Left ventricle myocardium inferior (tissue), 1 donor: Measurements from ENCODE around the gene GLRX3. TPM values are rescaled to one million over a fixed set of nuclear protein-coding genes. Genes with fewer than 3 reads are reported as not detected.
"Not testable (repeated sequence)": the region's sequence is repeated elsewhere in the genome, so short reads cannot be mapped to it uniquely, and the experiment has no call there.

ENCODE experiments used
- DNase-seq: peaks from one replicate; pipeline ENCODE4 v3.0.0-alpha.2; 2020
- H3K27ac ChIP-seq: fragments of 200-600 bp; replicated peaks from 2 replicates; pipeline ENCODE4 v1.8.0; 2021
- H3K27me3 ChIP-seq: fragments of 200-600 bp; 2 replicates; pipeline ENCODE4 v1.8.0; 2021; ENCODE audit warnings: low read depth
- H3K36me3 ChIP-seq: fragments of 200-600 bp; 2 replicates; pipeline ENCODE4 v1.8.0; 2021
- H3K4me1 ChIP-seq: fragments of 200-600 bp; 2 replicates; pipeline ENCODE4 v1.8.0; 2021
- H3K4me3 ChIP-seq: fragments of 200-600 bp; 2 replicates; pipeline ENCODE4 v1.8.0; 2021; ENCODE audit warnings: mild to moderate bottlenecking, moderate library complexity
- H3K9me3 ChIP-seq: fragments of 200-600 bp; replicated peaks from 2 replicates; pipeline ENCODE4 v1.8.0; 2021
- intact Hi-C: fragments of 100-400 bp; cut with micrococcal nuclease; formaldehyde crosslinking; loops from one replicate; pipeline ENCODE4 v1.11.0; 2022
- total RNA-seq: library from RNA; stranded (reverse); fragmentation: NEBNext Ultra II Directional; extraction: Animal tissue kit (Norgen Biotek cat#: 25700); gene quantifications from one replicate; pipeline ENCODE4 v1.2.1, GENCODE V29; 2021
- TF ChIP-seq, protein P1 (sequence below): fragments of 200-600 bp; IDR thresholded peaks from 2 replicates; pipeline ENCODE4 v1.8.0; 2021; ENCODE audit warnings: antibody characterized with exemption, mild to moderate bottlenecking, borderline replicate concordance
- donor health status: DM: no; HTN: yes; CAD: no; lungs with severe emphysema.

Gene GLRX3
- total RNA-seq, 1 donor from 2014 or later: 69.2 TPM

DNA sequence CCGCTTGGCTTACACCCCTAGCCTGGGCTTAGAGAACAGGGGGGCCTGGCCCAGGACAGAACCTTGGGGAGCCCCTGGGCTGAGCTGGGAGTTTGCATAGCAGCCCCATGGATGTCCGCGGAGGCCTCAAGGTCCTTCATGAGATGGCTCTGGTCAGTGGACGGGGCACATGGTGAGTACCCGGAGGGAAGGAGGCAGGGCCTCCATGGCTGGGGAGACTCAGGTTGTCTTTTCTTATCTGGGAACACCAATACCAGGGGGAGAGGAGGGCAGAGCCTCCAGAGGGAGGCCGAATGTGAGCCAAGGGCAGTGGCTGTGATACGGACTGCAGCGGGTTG, 64.8 kb downstream of the GLRX3 start:
- Histone ChIP-seq H3K36me3 (no peaks in the 10 kb centered on the region), H3K9me3 (no peaks in the 10 kb centered on the region), H3K4me3 (no peak overlapping the region), H3K27ac (no peak overlapping the region), H3K27me3 (no peaks in the 10 kb centered on the region), H3K4me1 (no peaks in the 10 kb centered on the region)
- TF ChIP-seq, protein P1, sequence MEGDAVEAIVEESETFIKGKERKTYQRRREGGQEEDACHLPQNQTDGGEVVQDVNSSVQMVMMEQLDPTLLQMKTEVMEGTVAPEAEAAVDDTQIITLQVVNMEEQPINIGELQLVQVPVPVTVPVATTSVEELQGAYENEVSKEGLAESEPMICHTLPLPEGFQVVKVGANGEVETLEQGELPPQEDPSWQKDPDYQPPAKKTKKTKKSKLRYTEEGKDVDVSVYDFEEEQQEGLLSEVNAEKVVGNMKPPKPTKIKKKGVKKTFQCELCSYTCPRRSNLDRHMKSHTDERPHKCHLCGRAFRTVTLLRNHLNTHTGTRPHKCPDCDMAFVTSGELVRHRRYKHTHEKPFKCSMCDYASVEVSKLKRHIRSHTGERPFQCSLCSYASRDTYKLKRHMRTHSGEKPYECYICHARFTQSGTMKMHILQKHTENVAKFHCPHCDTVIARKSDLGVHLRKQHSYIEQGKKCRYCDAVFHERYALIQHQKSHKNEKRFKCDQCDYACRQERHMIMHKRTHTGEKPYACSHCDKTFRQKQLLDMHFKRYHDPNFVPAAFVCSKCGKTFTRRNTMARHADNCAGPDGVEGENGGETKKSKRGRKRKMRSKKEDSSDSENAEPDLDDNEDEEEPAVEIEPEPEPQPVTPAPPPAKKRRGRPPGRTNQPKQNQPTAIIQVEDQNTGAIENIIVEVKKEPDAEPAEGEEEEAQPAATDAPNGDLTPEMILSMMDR: no peak
- intact Hi-C loops: no loop called here
- no peak for DNase-seq

DNA sequence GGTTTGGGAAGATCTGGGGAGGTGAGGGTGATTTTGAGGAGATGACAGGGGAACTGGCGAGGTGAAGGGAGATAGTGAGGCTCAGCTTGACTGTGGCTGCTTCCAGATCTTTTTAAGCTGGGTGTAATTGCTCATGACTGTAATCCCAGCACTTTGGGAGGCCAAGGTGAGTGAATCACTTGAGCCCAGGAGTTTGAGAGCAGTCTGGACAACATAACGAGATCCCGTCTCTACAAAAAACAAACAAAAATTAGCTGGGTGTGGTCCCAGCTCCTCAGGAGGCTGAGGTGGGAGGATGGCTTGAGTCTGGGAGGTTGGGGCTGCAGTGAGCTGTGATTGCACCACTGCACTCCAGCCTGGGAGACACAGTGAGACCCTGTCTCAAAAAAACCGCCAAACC, 66.0 kb downstream of the GLRX3 start:
- intact Hi-C loops: not testable (repeated sequence)

DNA sequence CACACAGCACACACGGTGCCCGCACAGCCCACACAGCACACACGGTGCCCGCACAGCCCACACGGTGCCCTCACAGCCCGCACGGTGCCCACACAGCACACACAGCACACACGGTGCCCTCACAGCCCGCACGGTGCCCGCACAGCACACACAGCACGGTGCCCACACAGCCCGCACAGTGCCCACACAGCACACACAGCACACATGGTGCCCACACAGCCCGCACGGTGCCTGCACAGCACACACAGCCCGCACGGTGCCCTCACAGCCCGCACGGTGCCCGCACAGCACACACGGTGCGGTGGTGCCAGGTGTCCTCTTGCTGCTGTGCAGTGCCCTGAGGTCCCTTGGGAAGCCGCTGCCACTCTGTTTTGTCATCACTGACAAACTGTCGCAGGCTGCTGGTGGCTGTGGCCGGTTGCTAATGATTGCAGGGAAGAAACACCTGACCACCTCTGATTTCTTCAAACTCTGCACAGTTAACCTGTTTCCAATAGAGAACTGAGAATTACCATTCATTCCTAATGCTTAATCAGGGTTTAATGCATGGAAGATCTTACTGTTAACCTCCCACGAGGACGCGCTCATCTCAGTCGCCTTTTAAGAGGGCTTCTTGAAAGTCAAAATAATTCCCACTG, 66.9 kb downstream of the GLRX3 start:
- no peaks in the 10 kb centered on the region for H3K36me3 ChIP-seq
- DNase-seq: no peak

More for the DNA sequence above, 66.0 kb downstream of the GLRX3 start:
- not testable (repeated sequence) for H3K36me3 ChIP-seq, H3K4me3 ChIP-seq, H3K4me1 ChIP-seq, DNase-seq, H3K27ac ChIP-seq, H3K9me3 ChIP-seq, H3K27me3 ChIP-seq

DNA sequence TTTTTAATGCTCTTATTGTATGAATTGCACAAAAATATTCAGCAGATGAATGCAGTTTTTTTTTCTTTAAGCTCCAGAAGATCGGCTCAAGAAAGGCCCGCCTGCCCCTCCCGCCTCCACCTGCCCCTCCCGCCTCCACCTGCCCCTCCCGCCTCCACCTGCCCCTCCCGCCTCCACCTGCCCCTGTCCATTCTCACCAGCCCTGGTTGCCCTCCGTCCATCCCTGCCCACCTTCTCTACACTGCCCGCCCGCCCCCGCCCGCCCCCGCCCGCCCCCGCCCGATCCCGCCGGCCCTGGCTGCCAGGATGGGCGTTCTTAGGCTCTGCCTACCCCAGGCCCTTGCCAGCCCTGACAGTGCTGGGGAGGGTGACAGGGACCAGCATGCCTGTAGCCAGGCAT, 67.4 kb downstream of the GLRX3 start:
- no peaks in the 10 kb centered on the region for H3K4me1 ChIP-seq
- DNase-seq: no peak

More for the DNA sequence above, 66.9 kb downstream of the GLRX3 start:
- H3K4me1 ChIP-seq: no peaks in the 10 kb centered on the region
- H3K27me3 ChIP-seq: no peaks in the 10 kb centered on the region
- no peaks in the 10 kb centered on the region for H3K9me3 ChIP-seq
- no peak overlapping the region for H3K4me3 ChIP-seq
- no peak overlapping the region for H3K27ac ChIP-seq
- intact Hi-C loops: no loop called here
- TF ChIP-seq, protein P1: no peak

DNA sequence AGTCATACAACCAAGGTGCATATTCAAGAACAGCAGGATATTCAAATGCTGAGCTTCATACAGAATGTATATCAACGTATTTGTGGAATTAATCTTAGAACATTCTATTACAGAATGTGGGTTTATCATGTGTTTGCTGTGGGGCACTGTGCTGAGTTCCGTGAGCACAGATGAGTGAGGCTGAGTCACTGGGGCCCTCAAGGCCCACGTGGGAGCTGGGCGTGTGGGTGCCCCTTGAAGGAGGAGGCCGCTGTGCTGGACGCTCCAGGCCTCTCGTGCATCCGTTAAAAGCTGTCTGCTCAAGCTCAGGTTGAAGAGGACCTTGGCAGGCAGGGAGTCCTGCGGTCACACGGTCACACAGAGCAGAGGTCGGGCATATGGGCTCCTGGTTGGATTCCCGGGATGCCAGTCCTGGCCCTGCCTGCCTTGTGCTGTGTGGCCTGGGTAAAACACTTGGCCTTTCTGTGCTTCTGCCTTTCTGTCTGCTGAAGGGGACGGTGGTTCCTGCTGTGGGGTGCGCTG, 70.1 kb downstream of the GLRX3 start:
- TF ChIP-seq, protein P1: no peak
- H3K9me3 ChIP-seq: no peaks in the 10 kb centered on the region
- H3K27me3 ChIP-seq: no peaks in the 10 kb centered on the region
- H3K4me3 ChIP-seq: no peak overlapping the region
- no peak for DNase-seq
- no peak overlapping the region for H3K27ac ChIP-seq
- intact Hi-C loops: no loop called here
- H3K36me3 ChIP-seq: no peaks in the 10 kb centered on the region
- H3K4me1 ChIP-seq: no peaks in the 10 kb centered on the region

More for the DNA sequence above, 67.4 kb downstream of the GLRX3 start:
- no peaks in the 10 kb centered on the region for H3K9me3 ChIP-seq
- H3K4me3 ChIP-seq: no peak overlapping the region
- H3K36me3 ChIP-seq: no peaks in the 10 kb centered on the region
- no peak overlapping the region for H3K27ac ChIP-seq
- intact Hi-C loops: no loop called here
- no peaks in the 10 kb centered on the region for H3K27me3 ChIP-seq
- TF ChIP-seq, protein P1: no peak

DNA sequence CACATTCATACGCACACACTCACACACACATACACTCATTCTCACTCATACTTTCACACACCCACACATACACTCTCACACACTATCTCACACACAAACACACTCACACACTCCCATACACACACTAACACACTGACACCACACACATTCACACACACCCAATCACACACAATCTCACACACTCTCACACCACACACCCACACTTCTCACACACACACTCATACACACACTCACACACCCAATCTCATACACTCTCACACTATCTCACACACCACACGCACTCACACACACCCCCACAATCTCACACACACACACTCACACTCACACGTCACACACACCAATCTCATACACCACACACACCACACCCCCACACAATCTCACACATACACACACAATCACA, 71.0 kb downstream of the GLRX3 start:
- no peaks in the 10 kb centered on the region for H3K9me3 ChIP-seq
- DNase-seq: no peak
- no peaks in the 10 kb centered on the region for H3K36me3 ChIP-seq
- H3K4me3 ChIP-seq: no peak overlapping the region
- H3K4me1 ChIP-seq: no peaks in the 10 kb centered on the region
- no peaks in the 10 kb centered on the region for H3K27me3 ChIP-seq
- H3K27ac ChIP-seq: no peak overlapping the region
- TF ChIP-seq, protein P1: no peak
- intact Hi-C loops: no loop called here
